DMS114 treated with DMSO at 0.1 percent for 48 hours (cell line): ENCODE results near the gene CTXND2.
"Not testable (repeated sequence)": the region's sequence is repeated elsewhere in the genome, so short reads cannot be mapped to it uniquely, and the experiment has no call there.

ENCODE experiments used
- DNase-seq: peaks from one replicate; lab custom pipeline; 2025; ENCODE audit not compliant: unreplicated experiment; lab: John Stamatoyannopoulos, UW

The CTXND2 gene

GRCh38 chr1:150887018-150887417 lies at the start of gene CTXND2:
Gene CTXND2 (plus strand): TSS chr1:150887136. CDS start chr1:150912315, 25,179 bp downstream.
- no peak for DNase-seq

- DNase-seq: not testable (repeated sequence)
These were observed 46.1 kb upstream of the CTXND2 start for GRCh38 chr1:150840850-150841249.

GRCh38 chr1:150841626-150842025 lies 45.3 kb upstream of the CTXND2 start:
- no peak for DNase-seq

- DNase-seq: no peak
These were observed 44.6 kb upstream of the CTXND2 start for GRCh38 chr1:150842343-150842742.

- no peak for DNase-seq
These were observed 44.0 kb upstream of the CTXND2 start for GRCh38 chr1:150842964-150843363.

GRCh38 chr1:150843474-150843873 lies 43.5 kb upstream of the CTXND2 start:
- no peak for DNase-seq

- DNase-seq: no peak
These were observed 40.3 kb upstream of the CTXND2 start for GRCh38 chr1:150846473-150847146.

GRCh38 chr1:150850801-150851362 lies 36.1 kb upstream of the CTXND2 start:
- not testable (repeated sequence) for DNase-seq

GRCh38 chr1:150852734-150853133 lies 34.2 kb upstream of the CTXND2 start:
- DNase-seq: not testable (repeated sequence)

- DNase-seq: no peak
These were observed 23.2 kb upstream of the CTXND2 start for GRCh38 chr1:150863724-150864123.

- not testable (repeated sequence) for DNase-seq
These were observed 22.7 kb upstream of the CTXND2 start for GRCh38 chr1:150864200-150864599.

GRCh38 chr1:150869683-150870082 lies 17.3 kb upstream of the CTXND2 start:
- no peak for DNase-seq

GRCh38 chr1:150872572-150872971 lies 14.4 kb upstream of the CTXND2 start:
- DNase-seq: no peak

- DNase-seq: no peak
These were observed 13.4 kb upstream of the CTXND2 start for GRCh38 chr1:150873521-150873920.

- DNase-seq: no peak
These were observed 12.3 kb upstream of the CTXND2 start for GRCh38 chr1:150874455-150875196.

GRCh38 chr1:150875197-150876118 lies 11.5 kb upstream of the CTXND2 start:
- DNase-seq: peak; percentile 40

GRCh38 chr1:150876119-150876454 lies 10.8 kb upstream of the CTXND2 start:
- peak; percentile 74 for DNase-seq

- not testable (repeated sequence) for DNase-seq
These were observed 8.0 kb upstream of the CTXND2 start for GRCh38 chr1:150878931-150879330.

- no peak for DNase-seq
These were observed 5.4 kb upstream of the CTXND2 start for GRCh38 chr1:150881331-150882070.

- not testable (repeated sequence) for DNase-seq
These were observed 3.8 kb upstream of the CTXND2 start for GRCh38 chr1:150883121-150883520.
